Chondrocyte (in vitro differentiated cells): ENCODE results near the gene TOMM7. TPM values are rescaled to one million over a fixed set of nuclear protein-coding genes. Genes with fewer than 3 reads are reported as not detected.
"Not testable (repeated sequence)": the region's sequence is repeated elsewhere in the genome, so short reads cannot be mapped to it uniquely, and the experiment has no call there.

Experiments used
- DNase-seq: peaks from one replicate; pipeline ENCODE4 v3.0.0; 2021; ENCODE audit warnings: mixed read lengths, low spot score
- H3K27ac Mint-ChIP-seq: one replicate; pipeline ENCODE4 v1.8.0; 2021; ENCODE audit warnings: mild to moderate bottlenecking, moderate library complexity, mixed read lengths; ENCODE audit not compliant: unreplicated experiment
- H3K27me3 Mint-ChIP-seq: 2 replicates; pipeline ENCODE4 v1.8.0; 2021; ENCODE audit warnings: low read depth, mixed read lengths
- H3K36me3 Mint-ChIP-seq: 2 replicates; pipeline ENCODE4 v1.8.0; 2021; ENCODE audit warnings: low read depth, mixed read lengths
- H3K4me1 Mint-ChIP-seq: 2 replicates; pipeline ENCODE4 v1.8.0; 2021; ENCODE audit warnings: low read depth, mild to moderate bottlenecking, mixed read lengths
- H3K4me3 Mint-ChIP-seq: one replicate; pipeline ENCODE4 v1.8.0; 2021; ENCODE audit warnings: mild to moderate bottlenecking, moderate library complexity, mixed read lengths; ENCODE audit not compliant: unreplicated experiment
- H3K9me3 Mint-ChIP-seq: 2 replicates; pipeline ENCODE4 v1.8.0; 2021; ENCODE audit warnings: low read depth, mixed read lengths
- total RNA-seq: library from RNA; stranded (reverse); gene quantifications from 3 replicates; pipeline ENCODE4 v1.2.1, GENCODE V29; 2021
- TF ChIP-seq, protein P1 (sequence below): fragments of 200-600 bp; sonication (generic); IDR thresholded peaks from 2 replicates; pipeline ENCODE4 v1.5.0; 2021; ENCODE audit warnings: antibody characterized with exemption, mild to moderate bottlenecking, moderate library complexity

The TOMM7 gene
- total RNA-seq, 1 donor from 2014 or later, result 240 TPM

DNA sequence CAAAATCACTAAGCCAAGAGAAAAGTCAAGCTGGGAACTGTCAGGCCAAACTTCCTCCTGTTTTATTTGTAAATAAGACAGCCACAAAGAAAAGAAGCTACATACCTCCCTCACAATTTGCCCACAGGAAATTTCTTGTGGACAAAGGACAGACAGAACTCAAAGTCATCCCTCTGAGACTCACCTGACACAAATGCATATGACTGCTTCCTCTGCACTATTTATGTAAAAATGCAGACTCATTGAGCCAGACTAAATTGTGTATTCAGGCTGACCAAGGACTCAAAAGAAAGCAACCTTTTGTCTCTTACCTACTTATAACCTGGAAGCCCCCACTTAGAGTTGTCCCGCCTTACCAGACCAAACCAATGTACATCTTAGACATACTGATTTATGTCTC, 11.8 kb downstream of the TOMM7 start:
- no peak for DNase-seq
- H3K4me3 Mint-ChIP-seq, result no peak overlapping the region
- peaks cover 16% of the 10 kb centered on the region for H3K36me3 Mint-ChIP-seq
- H3K27me3 Mint-ChIP-seq, result no peaks in the 10 kb centered on the region
- peaks cover 3% of the 10 kb centered on the region for H3K4me1 Mint-ChIP-seq
- TF ChIP-seq, protein P1, sequence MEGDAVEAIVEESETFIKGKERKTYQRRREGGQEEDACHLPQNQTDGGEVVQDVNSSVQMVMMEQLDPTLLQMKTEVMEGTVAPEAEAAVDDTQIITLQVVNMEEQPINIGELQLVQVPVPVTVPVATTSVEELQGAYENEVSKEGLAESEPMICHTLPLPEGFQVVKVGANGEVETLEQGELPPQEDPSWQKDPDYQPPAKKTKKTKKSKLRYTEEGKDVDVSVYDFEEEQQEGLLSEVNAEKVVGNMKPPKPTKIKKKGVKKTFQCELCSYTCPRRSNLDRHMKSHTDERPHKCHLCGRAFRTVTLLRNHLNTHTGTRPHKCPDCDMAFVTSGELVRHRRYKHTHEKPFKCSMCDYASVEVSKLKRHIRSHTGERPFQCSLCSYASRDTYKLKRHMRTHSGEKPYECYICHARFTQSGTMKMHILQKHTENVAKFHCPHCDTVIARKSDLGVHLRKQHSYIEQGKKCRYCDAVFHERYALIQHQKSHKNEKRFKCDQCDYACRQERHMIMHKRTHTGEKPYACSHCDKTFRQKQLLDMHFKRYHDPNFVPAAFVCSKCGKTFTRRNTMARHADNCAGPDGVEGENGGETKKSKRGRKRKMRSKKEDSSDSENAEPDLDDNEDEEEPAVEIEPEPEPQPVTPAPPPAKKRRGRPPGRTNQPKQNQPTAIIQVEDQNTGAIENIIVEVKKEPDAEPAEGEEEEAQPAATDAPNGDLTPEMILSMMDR, result no peak
- no peak overlapping the region for H3K27ac Mint-ChIP-seq
- H3K9me3 Mint-ChIP-seq, result no peaks in the 10 kb centered on the region

DNA sequence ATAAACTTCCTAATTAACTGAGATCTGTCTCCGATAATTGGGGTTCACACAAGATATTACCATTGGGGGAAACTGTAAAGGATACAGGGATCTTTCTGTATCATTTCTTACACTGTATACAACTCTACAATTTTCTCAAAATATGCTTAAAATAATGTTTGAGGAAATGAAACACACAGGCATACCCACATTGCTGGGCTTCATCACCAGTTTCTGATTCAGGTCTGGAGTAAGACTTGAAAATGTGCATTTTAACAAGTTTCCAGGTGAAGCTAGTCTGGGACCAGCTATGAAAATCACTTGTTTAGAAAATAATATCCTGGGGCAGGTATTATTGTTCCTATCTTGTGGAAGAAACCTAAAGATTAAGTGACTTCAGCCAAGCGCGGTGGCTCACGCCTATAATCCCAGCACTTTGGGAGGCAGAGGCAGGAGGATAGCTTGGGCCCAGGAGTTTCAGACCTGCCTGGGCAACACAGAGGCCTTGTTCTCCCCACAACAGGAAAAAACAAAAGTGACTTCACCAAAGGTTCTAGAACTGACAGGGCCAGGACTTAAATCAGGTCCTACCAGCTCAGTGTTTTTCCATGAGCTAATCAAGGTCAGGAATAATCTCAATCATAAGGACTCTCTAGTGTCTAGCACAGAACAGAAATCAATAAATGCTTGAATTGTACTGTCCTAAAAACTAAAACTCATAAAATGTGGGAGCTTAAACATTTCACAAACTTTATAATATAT, 12.6 kb downstream of the TOMM7 start:
- peaks cover 3% of the 10 kb centered on the region for H3K4me1 Mint-ChIP-seq
- no peak for DNase-seq
- H3K27me3 Mint-ChIP-seq, result no peaks in the 10 kb centered on the region
- H3K4me3 Mint-ChIP-seq, result no peak overlapping the region
- no peak overlapping the region for H3K27ac Mint-ChIP-seq
- TF ChIP-seq, protein P1, result no peak
- peaks cover 16% of the 10 kb centered on the region for H3K36me3 Mint-ChIP-seq
- H3K9me3 Mint-ChIP-seq, result no peaks in the 10 kb centered on the region

DNA sequence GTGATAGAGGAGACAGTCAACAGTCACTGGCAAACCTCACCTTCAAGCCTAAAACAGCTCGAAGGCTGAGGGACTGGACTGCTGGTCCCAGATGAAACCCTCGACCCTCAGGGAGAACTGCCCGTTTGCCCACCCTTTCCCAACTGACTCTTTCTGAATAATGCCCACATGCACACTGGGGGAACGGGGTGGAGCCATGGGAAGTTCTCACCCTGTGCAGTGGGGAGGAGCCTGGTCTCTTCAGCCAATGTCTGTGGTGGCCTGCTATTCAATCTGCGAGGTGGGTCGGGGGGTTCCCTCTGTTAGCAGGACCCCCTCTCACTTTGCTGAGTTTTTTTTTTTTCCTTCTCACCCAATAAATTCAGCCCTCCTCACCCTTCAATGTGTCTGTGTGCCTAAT, 14.5 kb downstream of the TOMM7 start:
- Mint-ChIP-seq H3K9me3 (no peaks in the 10 kb centered on the region), H3K4me3 (no peak overlapping the region), H3K36me3 (peaks cover 12% of the 10 kb centered on the region), H3K27ac (no peak overlapping the region), H3K4me1 (no peaks in the 10 kb centered on the region), H3K27me3 (no peaks in the 10 kb centered on the region)
- TF ChIP-seq, protein P1, result no peak
- no peak for DNase-seq

DNA sequence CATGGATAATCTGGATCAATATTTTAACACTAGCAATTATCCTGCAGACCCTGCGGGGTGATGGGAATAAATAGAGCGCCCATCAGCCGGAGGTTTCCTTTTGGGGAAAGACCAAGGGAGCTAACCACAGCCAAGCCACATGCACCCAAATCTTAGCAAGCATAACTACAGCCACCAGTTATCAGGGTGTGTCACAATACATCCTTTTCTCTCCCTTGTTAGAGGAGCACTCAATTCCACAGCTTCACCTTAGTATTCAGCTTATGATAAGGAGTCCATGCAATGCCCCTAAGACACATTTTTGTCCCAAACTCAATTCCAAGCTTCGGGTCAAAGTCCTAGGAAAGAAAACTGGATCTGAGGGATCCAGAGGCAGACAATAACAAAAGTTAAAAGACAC, 15.9 kb downstream of the TOMM7 start:
- no peak overlapping the region for H3K27ac Mint-ChIP-seq
- no peaks in the 10 kb centered on the region for H3K27me3 Mint-ChIP-seq
- TF ChIP-seq, protein P1, result no peak
- no peaks in the 10 kb centered on the region for H3K4me1 Mint-ChIP-seq
- DNase-seq, result no peak
- no peak overlapping the region for H3K4me3 Mint-ChIP-seq
- H3K36me3 Mint-ChIP-seq, result peaks cover 2% of the 10 kb centered on the region
- H3K9me3 Mint-ChIP-seq, result no peaks in the 10 kb centered on the region

DNA sequence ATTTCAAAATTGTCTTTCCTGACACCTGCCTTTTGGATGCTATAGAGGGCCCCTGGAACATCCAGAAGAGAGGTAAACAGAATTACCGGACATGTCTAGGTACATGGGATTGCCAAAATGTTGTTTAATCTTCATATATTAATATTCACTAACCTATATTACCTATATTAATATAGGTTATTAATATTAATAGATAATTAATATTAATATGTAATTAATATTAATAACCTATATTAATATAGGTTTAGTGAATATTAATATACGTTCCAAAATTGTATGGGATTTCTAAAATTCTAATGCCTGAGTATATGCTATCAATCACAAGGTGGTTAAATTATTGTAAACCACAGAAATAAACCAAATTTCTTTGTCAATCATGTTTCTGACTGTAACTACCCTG, 17.4 kb downstream of the TOMM7 start:
- Mint-ChIP-seq H3K9me3 (no peaks in the 10 kb centered on the region), H3K4me1 (no peaks in the 10 kb centered on the region), H3K27ac (no peak overlapping the region), H3K27me3 (no peaks in the 10 kb centered on the region), H3K36me3 (peaks cover 2% of the 10 kb centered on the region), H3K4me3 (no peak overlapping the region)
- DNase-seq, result no peak
- TF ChIP-seq, protein P1, result no peak

DNA sequence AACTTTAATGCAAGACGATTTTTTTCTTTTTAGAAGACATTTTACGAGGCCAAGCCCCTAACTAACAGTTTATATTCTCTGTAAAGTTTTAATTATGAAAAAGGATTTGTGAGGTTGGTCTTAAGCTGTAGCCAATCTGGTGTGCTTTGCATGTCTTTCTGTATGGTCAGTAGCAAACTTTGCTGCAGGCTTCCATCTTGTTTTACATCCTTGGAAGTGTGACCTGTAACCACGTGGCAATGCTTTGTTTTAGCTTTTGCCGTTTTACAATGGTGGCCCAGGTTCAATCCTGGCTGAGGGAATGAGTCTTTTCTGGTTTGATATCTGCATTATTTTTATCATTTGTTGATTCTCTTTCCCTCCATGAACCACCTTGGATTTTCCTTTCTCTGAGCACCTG, 19.8 kb downstream of the TOMM7 start:
- not testable (repeated sequence) for H3K36me3 Mint-ChIP-seq, H3K4me3 Mint-ChIP-seq, H3K4me1 Mint-ChIP-seq, H3K9me3 Mint-ChIP-seq, DNase-seq, H3K27me3 Mint-ChIP-seq, H3K27ac Mint-ChIP-seq
